Thoracic aorta (tissue), 2 donors: ENCODE data around the gene WNK2. TPM values are rescaled to one million over a fixed set of nuclear protein-coding genes. Genes with fewer than 3 reads are reported as not detected.
"Not testable (repeated sequence)": the region's sequence is repeated elsewhere in the genome, so short reads cannot be mapped to it uniquely, and the experiment has no call there.

Experiments
- ATAC-seq: fragments of 150-250 bp; one replicate; pipeline ENCODE4 v1.8.0; 2017; ENCODE audit warnings: low read depth; ENCODE audit not compliant: insufficient number of reproducible peaks, low FRiP score
- DNase-seq: peaks from one replicate; pipeline ENCODE4 v3.0.0-alpha.2; 2020; ENCODE audit warnings: low spot score
- H3K27ac ChIP-seq, 2 donors: fragments of 200-600 bp; sonication (generic); 1 replicate in 1 of 2; 2 replicates in 1 of 2; pipeline ENCODE4 v1.5.1; 2016; ENCODE audit warnings: mild to moderate bottlenecking in 2 of 2, moderate library complexity in 2 of 2
- H3K27me3 ChIP-seq: fragments of 200-600 bp; sonication (generic); replicated peaks from 2 replicates; pipeline ENCODE4 v1.6.0; 2016; ENCODE audit warnings: mild to moderate bottlenecking; ENCODE audit not compliant: insufficient read depth
- H3K36me3 ChIP-seq: fragments of 200-600 bp; sonication (generic); one replicate; pipeline ENCODE4 v1.5.1; 2016
- H3K4me1 ChIP-seq, 2 donors: fragments of 200-600 bp; sonication (generic); 1 replicate in 1 of 2; 2 replicates in 1 of 2; pipeline versions ENCODE4 v1.5.1 to v1.6.0; 2016; ENCODE audit warnings: low read depth in 2 of 2, mild to moderate bottlenecking in 1 of 2; ENCODE audit not compliant: control insufficient read depth in 1 of 2
- H3K4me3 ChIP-seq: fragments of 200-600 bp; sonication (generic); 2 replicates; pipeline ENCODE4 v1.5.1; 2016; ENCODE audit warnings: mild to moderate bottlenecking
- H3K9me3 ChIP-seq: fragments of 200-600 bp; sonication (generic); 2 replicates; pipeline ENCODE4 v1.5.1; 2016
- CTCF ChIP-seq: fragments of 200-600 bp; sonication (generic); IDR thresholded peaks from one replicate; pipeline ENCODE4 v1.5.1; 2019; ENCODE audit warnings: antibody characterized with exemption
- total RNA-seq, 2 donors: library from RNA; depleted of rRNA; stranded (reverse); fragments of >200 nt; gene quantifications; one replicate each; pipeline versions ENCODE4 v1.1.0 to v1.2.3, GENCODE V29; 2016

Gene WNK2
- total RNA-seq, 2 donors from 2014 or later: 0.95 to 4.7 TPM

DNA sequence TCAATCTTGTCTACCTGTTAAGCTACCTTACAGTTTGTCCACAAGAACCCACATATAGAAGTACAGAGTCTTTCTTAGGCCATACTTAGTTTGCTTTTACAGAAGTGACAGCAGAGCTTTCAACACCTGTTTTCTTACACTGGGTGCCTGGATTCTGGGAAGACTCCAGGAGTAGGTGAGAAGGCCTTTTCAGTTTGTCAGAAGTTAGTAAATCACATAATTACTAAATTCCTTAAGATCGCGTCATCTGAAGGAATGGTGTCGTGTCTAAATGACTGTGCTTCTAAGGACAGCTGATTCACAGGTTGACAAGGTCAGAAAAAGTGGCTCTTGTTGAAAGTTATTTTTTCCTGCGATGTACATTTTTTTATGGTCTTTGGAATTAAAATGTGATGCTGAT is 170.5 kb downstream of the WNK2 start:
- Histone ChIP-seq H3K27ac (no peak overlapping the region), H3K27me3 (no peaks in the 10 kb centered on the region), H3K9me3 (no peaks in the 10 kb centered on the region), H3K4me1 (no peaks in the 10 kb centered on the region), H3K4me3 (no peak overlapping the region), H3K36me3 (no peaks in the 10 kb centered on the region)
- ATAC-seq (no peak), DNase-seq (no peak)
- TF ChIP-seq CTCF: no peak

- Histone ChIP-seq H3K4me1 (no peaks in the 10 kb centered on the region), H3K4me3 (no peak overlapping the region), H3K36me3 (no peaks in the 10 kb centered on the region), H3K27me3 (no peaks in the 10 kb centered on the region), H3K9me3 (no peaks in the 10 kb centered on the region), H3K27ac (no peak overlapping the region)
- TF ChIP-seq CTCF: no peak
- ATAC-seq (no peak), DNase-seq (no peak)
Measured at GRCh38 chr9:93355827-93356226, 171.9 kb downstream of the WNK2 start.

GRCh38 chr9:93357649-93358048 is 173.7 kb downstream of the WNK2 start:
- Histone ChIP-seq H3K4me3 (no peak overlapping the region), H3K27me3 (no peaks in the 10 kb centered on the region), H3K4me1 (no peaks in the 10 kb centered on the region), H3K27ac (no peak overlapping the region), H3K36me3 (no peaks in the 10 kb centered on the region), H3K9me3 (peaks cover 6% of the 10 kb centered on the region)
- no peak for ATAC-seq
- no peak for DNase-seq
- no peak for TF ChIP-seq CTCF

GRCh38 chr9:93359907-93360306 is 176.0 kb downstream of the WNK2 start:
- not testable (repeated sequence) for DNase-seq, H3K27ac ChIP-seq, H3K4me3 ChIP-seq, H3K9me3 ChIP-seq, H3K36me3 ChIP-seq, H3K4me1 ChIP-seq, ATAC-seq, H3K27me3 ChIP-seq

- Histone ChIP-seq H3K4me1 (no peaks in the 10 kb centered on the region), H3K36me3 (no peaks in the 10 kb centered on the region), H3K9me3 (peaks cover 6% of the 10 kb centered on the region), H3K4me3 (no peak overlapping the region), H3K27me3 (no peaks in the 10 kb centered on the region), H3K27ac (no peak overlapping the region)
- DNase-seq (no peak), ATAC-seq (no peak)
- no peak for TF ChIP-seq CTCF
Measured at GRCh38 chr9:93361995-93362394, 178.1 kb downstream of the WNK2 start.

- DNase-seq: no peak
- no peak overlapping the region for H3K27ac ChIP-seq
- H3K36me3 ChIP-seq: no peaks in the 10 kb centered on the region
- TF ChIP-seq CTCF: no peak
- no peak overlapping the region for H3K4me3 ChIP-seq
- no peaks in the 10 kb centered on the region for H3K4me1 ChIP-seq
- no peak for ATAC-seq
- peaks cover 6% of the 10 kb centered on the region for H3K9me3 ChIP-seq
- H3K27me3 ChIP-seq: no peaks in the 10 kb centered on the region
Measured at GRCh38 chr9:93364734-93365426, 180.9 kb downstream of the WNK2 start.
